ENCODE results near the gene NOSTRIN.

Gene NOSTRIN

GRCh38 chr2:168798076-168798887 is 4.2 kb upstream of the NOSTRIN start:
- no peaks in the 10 kb centered on the region for H3K9me3 ChIP-seq (ENCODE audit: control insufficient read depth, low read length)
- no peak overlapping the region for H3K9ac ChIP-seq
- no peak for TF ChIP-seq CTCF (IDR thresholded peaks at IDR 0.05)
- H3K4me3 ChIP-seq (ENCODE audit: low read depth, low read length) = no peak overlapping the region
- no peaks in the 10 kb centered on the region for H3K27me3 ChIP-seq (ENCODE audit: control insufficient read depth, insufficient read depth, low read length)
- peak overlapping the region; percentile 17 for H3K27ac ChIP-seq
- H3K4me2 ChIP-seq (ENCODE audit: low read length) = no peak overlapping the region
- peaks cover 15% of the 10 kb centered on the region for H3K4me1 ChIP-seq
- peak overlapping the region; percentile 40 for H2AFZ ChIP-seq
- H3K36me3 ChIP-seq (ENCODE audit: control insufficient read depth, insufficient read depth, low read length) = no peaks in the 10 kb centered on the region
- H3K79me2 ChIP-seq = no peaks in the 10 kb centered on the region

DNA sequence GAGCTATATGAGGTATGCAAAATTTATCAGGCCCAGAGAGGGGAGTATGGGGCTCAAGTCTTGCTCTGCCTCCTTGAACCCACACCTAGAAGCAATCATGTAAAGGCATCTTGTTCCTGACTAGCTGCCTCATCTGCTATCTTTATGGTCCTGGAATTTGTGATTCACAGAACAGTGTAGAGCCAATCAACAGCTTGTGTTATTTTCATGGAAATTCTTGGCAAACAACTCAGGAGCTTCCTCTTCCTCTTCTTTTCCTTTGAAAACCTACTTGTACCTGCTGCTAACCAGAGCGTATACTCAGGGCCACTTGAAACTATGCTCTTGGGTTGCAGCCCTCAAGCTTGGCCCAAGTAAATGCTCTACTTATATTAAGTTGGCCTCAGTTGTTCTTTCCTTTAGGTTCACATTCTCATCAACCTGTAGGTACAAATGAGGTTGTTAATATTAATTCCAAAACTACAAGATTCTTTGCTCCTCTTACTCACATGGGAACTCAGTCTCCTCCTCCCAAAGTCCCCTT is 3.5 kb upstream of the NOSTRIN start:
- TF ChIP-seq CTCF (IDR thresholded peaks at IDR 0.05) = no peak
- no peaks in the 10 kb centered on the region for H3K9me3 ChIP-seq (ENCODE audit: control insufficient read depth, low read length)
- H3K27ac ChIP-seq = peak overlapping the region; percentile 17
- no peak overlapping the region for H3K4me2 ChIP-seq (ENCODE audit: low read length)
- no peak overlapping the region for H3K4me3 ChIP-seq (ENCODE audit: low read depth, low read length)
- peaks cover 17% of the 10 kb centered on the region for H3K4me1 ChIP-seq
- H3K9ac ChIP-seq = no peak overlapping the region
- no peaks in the 10 kb centered on the region for H3K27me3 ChIP-seq (ENCODE audit: control insufficient read depth, insufficient read depth, low read length)
- no peak overlapping the region for H2AFZ ChIP-seq
- H3K79me2 ChIP-seq = no peaks in the 10 kb centered on the region
- H3K36me3 ChIP-seq (ENCODE audit: control insufficient read depth, insufficient read depth, low read length) = no peaks in the 10 kb centered on the region

GRCh38 chr2:168801471-168801870 is 966 bp upstream of the NOSTRIN start:
- Histone ChIP-seq H3K9me3 (ENCODE audit: control insufficient read depth, low read length) (no peaks in the 10 kb centered on the region), H3K27ac (peak overlapping the region; percentile 70), H3K4me2 (ENCODE audit: low read length) (no peak overlapping the region), H3K9ac (no peak overlapping the region), H3K79me2 (no peaks in the 10 kb centered on the region), H3K36me3 (ENCODE audit: control insufficient read depth, insufficient read depth, low read length) (no peaks in the 10 kb centered on the region), H3K4me1 (peaks cover 23% of the 10 kb centered on the region), H3K27me3 (ENCODE audit: control insufficient read depth, insufficient read depth, low read length) (no peaks in the 10 kb centered on the region), H2AFZ (peak overlapping the region; percentile 72), H3K4me3 (ENCODE audit: low read depth, low read length) (no peak overlapping the region)
- no peak for TF ChIP-seq CTCF (IDR thresholded peaks at IDR 0.05)

GRCh38 chr2:168802859-168803725 is 655 bp downstream of the NOSTRIN start:
- H3K27ac ChIP-seq = peak overlapping the region; percentile 70
- no peaks in the 10 kb centered on the region for H3K9me3 ChIP-seq (ENCODE audit: control insufficient read depth, low read length)
- TF ChIP-seq CTCF (IDR thresholded peaks at IDR 0.05) = no peak
- peaks cover 32% of the 10 kb centered on the region for H3K4me1 ChIP-seq
- H3K36me3 ChIP-seq (ENCODE audit: control insufficient read depth, insufficient read depth, low read length) = no peaks in the 10 kb centered on the region
- H3K4me3 ChIP-seq (ENCODE audit: low read depth, low read length) = peak overlapping the region; percentile 38
- H2AFZ ChIP-seq = peak overlapping the region; percentile 72
- no peaks in the 10 kb centered on the region for H3K27me3 ChIP-seq (ENCODE audit: control insufficient read depth, insufficient read depth, low read length)
- no peaks in the 10 kb centered on the region for H3K79me2 ChIP-seq
- H3K4me2 ChIP-seq (ENCODE audit: low read length) = peak overlapping the region; percentile 13
- no peak overlapping the region for H3K9ac ChIP-seq
